Fibroblast of skin of abdomen (primary cell): ENCODE data around the gene FHIT.
A peak's percentile ranks its signal among the peaks of the same experiment; 100 is the strongest.

Experiments used
- DNase-seq: peaks from one replicate; pipeline ENCODE4 v3.0.0-alpha.2; 2013

FHIT gene

GRCh38 chr3:60757724-60758123 is 493.5 kb downstream of the FHIT start:
- DNase-seq, result no peak

GRCh38 chr3:60756241-60757030 is 494.8 kb downstream of the FHIT start:
- DNase-seq, result peak; percentile 75

- DNase-seq, result no peak
Observed at GRCh38 chr3:60755094-60755493, 496.2 kb downstream of the FHIT start.

- peak; percentile 88 for DNase-seq
Observed at GRCh38 chr3:60754617-60755016, 496.6 kb downstream of the FHIT start.

GRCh38 chr3:60752809-60753208 is 498.4 kb downstream of the FHIT start:
- DNase-seq, result peak; percentile 91

GRCh38 chr3:60746695-60747416 is 504.4 kb downstream of the FHIT start:
- peak; percentile 54 for DNase-seq

- peak; percentile 47 for DNase-seq
Observed at GRCh38 chr3:60746043-60746638, 505.1 kb downstream of the FHIT start.

GRCh38 chr3:60743631-60744164 is 507.6 kb downstream of the FHIT start:
- DNase-seq, result no peak

GRCh38 chr3:60742606-60743145 is 508.6 kb downstream of the FHIT start:
- DNase-seq, result peak; percentile 76

- DNase-seq, result no peak
Observed at GRCh38 chr3:60737633-60738399, 513.4 kb downstream of the FHIT start.

GRCh38 chr3:60730371-60730770 is 520.9 kb downstream of the FHIT start:
- DNase-seq, result no peak

GRCh38 chr3:60729056-60729455 is 522.2 kb downstream of the FHIT start:
- DNase-seq, result peak; percentile 59

GRCh38 chr3:60728006-60728405 is 523.2 kb downstream of the FHIT start:
- DNase-seq, result peak; percentile 53

GRCh38 chr3:60720736-60721135 is 530.5 kb downstream of the FHIT start:
- no peak for DNase-seq

GRCh38 chr3:60716573-60716972 is 534.7 kb downstream of the FHIT start:
- no peak for DNase-seq

GRCh38 chr3:60708191-60708975 is 542.9 kb downstream of the FHIT start:
- peak; percentile 91 for DNase-seq

- peak; percentile 42 for DNase-seq
Observed at GRCh38 chr3:60707452-60708020, 543.7 kb downstream of the FHIT start.

- DNase-seq, result peak; percentile 61
Observed at GRCh38 chr3:60703956-60704736, 547.1 kb downstream of the FHIT start.

GRCh38 chr3:60703008-60703407 is 548.2 kb downstream of the FHIT start:
- DNase-seq, result no peak

GRCh38 chr3:60698117-60698516 is 553.1 kb downstream of the FHIT start:
- DNase-seq, result no peak
